ENCODE results near the gene CD164L2. TPM values are rescaled to one million over a fixed set of nuclear protein-coding genes. Genes with fewer than 3 reads are reported as not detected.

Gene CD164L2
- total RNA-seq, 1 donor from 2014 or later: not detected

GRCh38 chr1:27349784-27350662 lies 33.1 kb downstream of the CD164L2 start:
- intact Hi-C loops (cut with micrococcal nuclease): no loop called here

GRCh38 chr1:27348861-27349783 lies 34.0 kb downstream of the CD164L2 start:
- intact Hi-C loops (cut with micrococcal nuclease): no loop called here

- intact Hi-C loops (cut with micrococcal nuclease): no loop called here
Measured at GRCh38 chr1:27346991-27347624, 36.0 kb downstream of the CD164L2 start.

- intact Hi-C loops (cut with micrococcal nuclease): no loop called here
Measured at GRCh38 chr1:27346357-27346756, 36.8 kb downstream of the CD164L2 start.

- intact Hi-C loops (cut with micrococcal nuclease): no loop called here
Measured at GRCh38 chr1:27345272-27345671, 37.9 kb downstream of the CD164L2 start.

GRCh38 chr1:27343639-27344025 lies 39.5 kb downstream of the CD164L2 start:
- intact Hi-C loops (cut with micrococcal nuclease): loop anchor here (1.0 kb wide), 1 partner anchor 14 kb away; no protein-coding TSS in a partner anchor

GRCh38 chr1:27342778-27343638 lies 40.1 kb downstream of the CD164L2 start:
- intact Hi-C loops (cut with micrococcal nuclease): loop anchor here (1.0 kb wide), 1 partner anchor 14 kb away; no protein-coding TSS in a partner anchor

- intact Hi-C loops (cut with micrococcal nuclease): no loop called here
Measured at GRCh38 chr1:27342391-27342777, 40.7 kb downstream of the CD164L2 start.

- intact Hi-C loops (cut with micrococcal nuclease): loop anchor here (1.0 kb wide), 1 partner anchor 19 kb away; the partner anchor contains the start of gene TMEM222
Measured at GRCh38 chr1:27341525-27342252, 41.4 kb downstream of the CD164L2 start, which contains the start of gene SYTL1. Gene SYTL1, plus strand, starts transcription at chr1:27342022. Its CDS starts 3,313 bp downstream, at chr1:27345335.

GRCh38 chr1:27339213-27339612 lies 43.9 kb downstream of the CD164L2 start:
- intact Hi-C loops (cut with micrococcal nuclease): no loop called here

GRCh38 chr1:27338751-27339150 lies 44.4 kb downstream of the CD164L2 start:
- intact Hi-C loops (cut with micrococcal nuclease): no loop called here

- intact Hi-C loops (cut with micrococcal nuclease): no loop called here
Measured at GRCh38 chr1:27336756-27337155, 46.4 kb downstream of the CD164L2 start.

- intact Hi-C loops (cut with micrococcal nuclease): no loop called here
Measured at GRCh38 chr1:27335506-27336422, 47.4 kb downstream of the CD164L2 start.

GRCh38 chr1:27333717-27334279 lies 49.3 kb downstream of the CD164L2 start:
- intact Hi-C loops (cut with micrococcal nuclease): loop anchor here (2.0 kb wide), 1 partner anchor 61 kb away; no protein-coding TSS in a partner anchor

GRCh38 chr1:27332536-27333281 lies 50.4 kb downstream of the CD164L2 start:
- intact Hi-C loops (cut with micrococcal nuclease): loop anchor here (2.0 kb wide), 1 partner anchor 62 kb away; no protein-coding TSS in a partner anchor

- intact Hi-C loops (cut with micrococcal nuclease): loop anchor here (2.0 kb wide), 1 partner anchor 63 kb away; no protein-coding TSS in a partner anchor
Measured at GRCh38 chr1:27331922-27332321, 51.2 kb downstream of the CD164L2 start.

GRCh38 chr1:27331426-27331825 lies 51.7 kb downstream of the CD164L2 start:
- intact Hi-C loops (cut with micrococcal nuclease): no loop called here

Data from T-helper 2 cell treated with Interferon-gamma antibody and Interleukin-4, amounts not matched to agents 100 ng/mL and 5 ng/mL, for 36 hours (primary cell).